Fibroblast of lung (primary cell): ENCODE results near the gene DCP1B.

Experiments used
- EZH2 ChIP-seq: IDR thresholded peaks from 2 replicates; pipeline ENCODE4 v1.5.1; 2012; ENCODE audit warnings: low read length, control low read depth, mild to moderate bottlenecking; ENCODE audit errors: missing control alignments
- TF ChIP-seq, protein P1 (sequence below), 2 donors: IDR thresholded peaks in 1 of 2; conservative IDR thresholded peaks in 1 of 2; 1 replicate in 1 of 2; 2 replicates in 1 of 2; pipeline ENCODE4 v1.5.1; 2011 to 2012; ENCODE audit warnings: low read length in 2 of 2, control low read depth in 1 of 2, inconsistent platforms in 1 of 2, low read depth in 1 of 2, mild to moderate bottlenecking in 1 of 2

DNA sequence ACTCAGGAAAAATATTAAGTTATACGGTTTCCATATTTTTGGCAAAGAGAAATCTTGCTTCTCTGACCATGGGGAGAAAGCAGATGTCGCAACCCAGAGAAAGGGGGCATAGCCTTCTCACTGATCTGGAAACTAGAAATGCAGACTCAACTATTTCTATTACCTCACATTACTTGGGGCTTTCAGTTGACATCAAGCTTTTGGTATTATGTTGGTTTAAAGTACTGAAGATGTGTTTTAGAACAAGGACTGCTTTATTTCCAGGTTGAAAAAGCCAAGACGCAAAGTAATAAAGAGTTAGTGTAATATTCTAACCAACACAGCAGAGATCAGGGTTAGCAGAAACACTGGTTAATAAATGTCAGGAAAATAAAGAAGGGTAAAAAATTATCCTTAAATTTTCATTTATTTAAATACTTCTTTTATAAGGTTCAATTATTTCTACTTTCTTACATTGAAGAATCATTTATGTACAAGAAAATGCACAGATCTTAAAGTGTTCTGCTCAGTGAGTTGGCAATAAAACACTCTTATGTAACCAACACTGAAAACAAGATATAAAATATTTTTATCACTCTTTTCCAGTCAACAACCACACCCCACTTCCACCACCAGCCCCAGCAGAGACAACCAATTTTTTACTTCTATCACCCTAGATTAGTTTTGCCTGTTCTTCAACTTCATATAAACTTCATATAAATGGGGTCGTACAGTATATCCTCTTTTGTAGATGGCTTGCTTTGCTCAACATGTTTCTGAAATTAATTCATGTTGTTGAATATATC is 26.0 kb downstream of the DCP1B start:
- TF ChIP-seq, protein P1, sequence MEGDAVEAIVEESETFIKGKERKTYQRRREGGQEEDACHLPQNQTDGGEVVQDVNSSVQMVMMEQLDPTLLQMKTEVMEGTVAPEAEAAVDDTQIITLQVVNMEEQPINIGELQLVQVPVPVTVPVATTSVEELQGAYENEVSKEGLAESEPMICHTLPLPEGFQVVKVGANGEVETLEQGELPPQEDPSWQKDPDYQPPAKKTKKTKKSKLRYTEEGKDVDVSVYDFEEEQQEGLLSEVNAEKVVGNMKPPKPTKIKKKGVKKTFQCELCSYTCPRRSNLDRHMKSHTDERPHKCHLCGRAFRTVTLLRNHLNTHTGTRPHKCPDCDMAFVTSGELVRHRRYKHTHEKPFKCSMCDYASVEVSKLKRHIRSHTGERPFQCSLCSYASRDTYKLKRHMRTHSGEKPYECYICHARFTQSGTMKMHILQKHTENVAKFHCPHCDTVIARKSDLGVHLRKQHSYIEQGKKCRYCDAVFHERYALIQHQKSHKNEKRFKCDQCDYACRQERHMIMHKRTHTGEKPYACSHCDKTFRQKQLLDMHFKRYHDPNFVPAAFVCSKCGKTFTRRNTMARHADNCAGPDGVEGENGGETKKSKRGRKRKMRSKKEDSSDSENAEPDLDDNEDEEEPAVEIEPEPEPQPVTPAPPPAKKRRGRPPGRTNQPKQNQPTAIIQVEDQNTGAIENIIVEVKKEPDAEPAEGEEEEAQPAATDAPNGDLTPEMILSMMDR (conservative IDR thresholded peaks at IDR 0.05 in 1 of 2, IDR thresholded peaks at IDR 0.05 in 1 of 2; ENCODE audit: low read depth in 1 of 2, low read length in 2 of 2), result no peak
- TF ChIP-seq EZH2, result no peak
